Activated CD8-positive, alpha-beta T cell treated with anti-CD3 and anti-CD28 coated beads, Interleukin-2, amount 10 ng/mL, durations not matched to agents 7 days and 5 days (primary cell): Measurements from ENCODE around the gene YIPF3. TPM values are rescaled to one million over a fixed set of nuclear protein-coding genes. Genes with fewer than 3 reads are reported as not detected.

Experiments
- ATAC-seq: fragments of 150-1000 bp; cut with Tn5 transposase; one replicate; pipeline ENCODE4 v1.10.0; 2021; ENCODE audit warnings: moderate library complexity
- CTCF ChIA-PET: fragments of 350-600 bp; sonication (Branson Sonifier 250); formaldehyde crosslinking; loops from one replicate; lab custom pipeline; 2021; ENCODE audit warnings: antibody characterized with exemption; lab: Charles Lee
- POLR2A ChIA-PET: fragments of 350-600 bp; sonication (Branson Sonifier 250); formaldehyde crosslinking; loops from one replicate; lab custom pipeline; 2021; ENCODE audit warnings: antibody characterized with exemption; lab: Charles Lee
- DNase-seq: peaks from one replicate; pipeline ENCODE4 v3.0.0-alpha.2; 2020
- H3K27ac Mint-ChIP-seq: one replicate; pipeline ENCODE4 v1.8.0; 2021; ENCODE audit warnings: mild to moderate bottlenecking, mixed read lengths
- H3K27me3 Mint-ChIP-seq: one replicate; pipeline ENCODE4 v1.8.0; 2021; ENCODE audit warnings: low read depth, mixed read lengths
- H3K36me3 Mint-ChIP-seq: one replicate; pipeline ENCODE4 v1.8.0; 2021; ENCODE audit warnings: low read depth, mixed read lengths
- H3K4me1 Mint-ChIP-seq: one replicate; pipeline ENCODE4 v1.8.0; 2021; ENCODE audit warnings: low read depth, mixed read lengths
- H3K4me3 Mint-ChIP-seq: one replicate; pipeline ENCODE4 v1.8.0; 2021; ENCODE audit warnings: mild to moderate bottlenecking, mixed read lengths
- H3K9me3 Mint-ChIP-seq: one replicate; pipeline ENCODE4 v1.8.0; 2022; ENCODE audit warnings: mixed read lengths; ENCODE audit not compliant: insufficient read depth
- total RNA-seq, 2 experiments: library from RNA; stranded (reverse); gene quantifications; one replicate each; pipeline ENCODE4 v1.2.3, GENCODE V29; 2021

YIPF3 gene
- total RNA-seq, 2 experiments from 2014 or later: 55.6 to 59.0 TPM

- peaks cover 20% of the 10 kb centered on the region for H3K4me1 Mint-ChIP-seq
- POLR2A ChIA-PET: interaction anchor here (1.2 kb wide), 1 partner anchor 14 kb away, joined by 4 read pairs; the partner anchor contains the start of gene TJAP1
- no peaks in the 10 kb centered on the region for H3K36me3 Mint-ChIP-seq
- no peaks in the 10 kb centered on the region for H3K9me3 Mint-ChIP-seq
- H3K27me3 Mint-ChIP-seq: no peaks in the 10 kb centered on the region
- ATAC-seq: no peak
- H3K27ac Mint-ChIP-seq: no peak overlapping the region
- CTCF ChIA-PET: interaction anchor here (7.5 kb wide), 1 partner anchor 14 kb away, joined by 65 read pairs; no protein-coding TSS in a partner anchor
- no peak for DNase-seq
- H3K4me3 Mint-ChIP-seq: no peak overlapping the region
Measured at GRCh38 chr6:43491750-43492661, 24.7 kb downstream of the YIPF3 start.

- ChIA-PET CTCF (interaction anchor here (2.5 kb wide), 1 partner anchor 15 kb away, joined by 17 read pairs; no protein-coding TSS in a partner anchor), POLR2A (interaction anchor here (1.3 kb wide), 1 partner anchor 11 kb away, joined by 3 read pairs; no protein-coding TSS in a partner anchor)
- H3K9me3 Mint-ChIP-seq: no peaks in the 10 kb centered on the region
- H3K4me3 Mint-ChIP-seq: no peak overlapping the region
- no peaks in the 10 kb centered on the region for H3K27me3 Mint-ChIP-seq
- no peaks in the 10 kb centered on the region for H3K36me3 Mint-ChIP-seq
- no peak overlapping the region for H3K27ac Mint-ChIP-seq
- H3K4me1 Mint-ChIP-seq: peaks cover 17% of the 10 kb centered on the region
- DNase-seq (no peak), ATAC-seq (no peak)
Measured at GRCh38 chr6:43490523-43490939, 26.2 kb downstream of the YIPF3 start.

- no peak for ATAC-seq
- no peak overlapping the region for H3K27ac Mint-ChIP-seq
- no peaks in the 10 kb centered on the region for H3K27me3 Mint-ChIP-seq
- no peak for DNase-seq
- CTCF ChIA-PET: interaction anchor here (2.5 kb wide), 1 partner anchor 16 kb away, joined by 17 read pairs; no protein-coding TSS in a partner anchor
- POLR2A ChIA-PET: no interaction called here
- H3K4me1 Mint-ChIP-seq: peaks cover 8% of the 10 kb centered on the region
- H3K9me3 Mint-ChIP-seq: no peaks in the 10 kb centered on the region
- H3K36me3 Mint-ChIP-seq: no peaks in the 10 kb centered on the region
- H3K4me3 Mint-ChIP-seq: no peak overlapping the region
Measured at GRCh38 chr6:43489277-43490072, 27.3 kb downstream of the YIPF3 start.

DNA sequence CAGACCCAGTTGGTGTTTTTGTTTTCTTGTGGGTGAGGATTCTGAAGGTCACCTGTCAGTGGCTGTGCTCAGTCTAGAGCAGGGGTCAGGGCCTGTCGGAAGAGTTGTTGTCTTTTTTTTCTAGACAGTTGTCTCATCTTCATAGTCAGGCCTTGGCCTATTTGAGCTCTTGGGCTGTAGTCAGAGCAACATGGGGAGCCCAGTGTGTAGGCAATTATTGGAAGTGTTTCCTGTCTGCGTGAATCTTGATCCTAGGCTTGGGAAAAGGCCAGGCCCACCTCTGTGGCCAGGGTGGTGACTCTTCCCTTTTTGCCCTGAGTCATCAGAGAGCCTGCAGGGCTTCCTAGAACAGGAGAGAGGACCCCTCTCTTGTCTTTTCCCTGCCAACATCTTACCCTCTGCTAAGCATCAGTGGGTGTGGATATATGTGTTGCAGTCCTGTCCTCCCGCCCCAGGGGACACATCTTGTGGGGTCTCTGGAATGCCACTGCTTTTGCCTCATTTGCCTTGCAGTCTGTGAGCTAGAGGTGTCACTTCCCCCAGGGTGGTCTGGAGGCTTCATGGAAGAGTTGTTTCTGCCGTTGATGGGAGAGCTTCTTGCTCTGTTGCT lies 28.0 kb downstream of the YIPF3 start:
- H3K4me3 Mint-ChIP-seq: no peak overlapping the region
- CTCF ChIA-PET: interaction anchor here (2.5 kb wide), 1 partner anchor 17 kb away, joined by 17 read pairs; no protein-coding TSS in a partner anchor
- ATAC-seq: no peak
- H3K36me3 Mint-ChIP-seq: no peaks in the 10 kb centered on the region
- no peaks in the 10 kb centered on the region for H3K9me3 Mint-ChIP-seq
- H3K27ac Mint-ChIP-seq: peak overlapping the region; percentile 25
- POLR2A ChIA-PET: no interaction called here
- no peaks in the 10 kb centered on the region for H3K27me3 Mint-ChIP-seq
- H3K4me1 Mint-ChIP-seq: peaks cover 2% of the 10 kb centered on the region
- DNase-seq: no peak

DNA sequence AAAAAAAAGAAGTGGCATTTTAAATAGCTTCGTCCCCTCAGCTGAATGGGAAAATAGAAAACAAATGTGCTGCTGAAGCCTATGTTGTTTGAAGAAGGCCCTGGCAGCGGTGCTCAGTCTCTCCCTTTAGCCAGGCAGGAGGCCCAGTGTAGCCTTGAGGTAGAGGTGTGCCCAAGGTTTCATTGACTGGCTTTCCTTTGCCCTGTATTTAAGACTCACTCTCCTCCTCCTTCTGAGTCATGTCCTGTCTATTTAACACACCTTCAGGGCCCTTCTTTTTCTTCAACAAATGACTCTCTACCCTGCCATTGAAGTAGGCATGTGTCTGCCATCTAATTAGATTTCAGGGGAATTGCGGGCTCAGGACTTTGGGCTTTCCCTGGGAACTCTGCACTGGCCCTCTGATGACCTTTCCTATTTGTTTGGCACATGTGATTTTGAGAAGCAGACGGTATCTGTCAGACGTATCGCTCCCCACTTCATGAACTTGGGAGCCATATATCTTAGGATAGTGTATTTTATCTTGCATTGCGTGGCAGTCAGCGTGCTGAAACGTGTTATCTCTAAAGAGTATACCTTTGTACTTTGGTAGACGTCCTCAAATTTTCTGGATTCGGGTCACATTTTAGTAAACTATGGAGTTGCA lies 35.0 kb downstream of the YIPF3 start:
- H3K4me3 Mint-ChIP-seq: no peak overlapping the region
- ATAC-seq (no peak), DNase-seq (no peak)
- CTCF ChIA-PET: no interaction called here
- no peaks in the 10 kb centered on the region for H3K27me3 Mint-ChIP-seq
- H3K4me1 Mint-ChIP-seq: peaks cover 33% of the 10 kb centered on the region
- POLR2A ChIA-PET: no interaction called here
- H3K27ac Mint-ChIP-seq: peak overlapping the region; percentile 5
- no peaks in the 10 kb centered on the region for H3K9me3 Mint-ChIP-seq
- no peaks in the 10 kb centered on the region for H3K36me3 Mint-ChIP-seq

DNA sequence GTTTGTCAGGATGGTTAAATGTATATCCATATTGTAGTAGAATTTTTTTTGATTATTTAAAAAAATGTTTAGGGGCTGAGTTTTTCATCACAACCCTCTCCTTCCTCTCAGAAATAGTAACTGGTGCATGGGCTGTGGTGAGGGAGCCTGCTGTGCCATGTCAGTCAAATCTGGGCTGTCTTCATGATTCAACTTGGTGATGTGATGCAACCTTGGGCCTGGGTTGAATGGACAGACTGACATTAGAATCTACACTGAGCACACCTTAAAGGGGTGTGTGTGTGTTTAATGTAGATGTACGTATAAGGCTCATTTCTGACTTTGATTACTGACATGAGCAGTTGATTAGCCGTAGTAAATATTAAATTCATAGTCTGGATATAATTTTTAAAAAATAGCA lies 35.7 kb downstream of the YIPF3 start:
- H3K9me3 Mint-ChIP-seq: no peaks in the 10 kb centered on the region
- DNase-seq (no peak), ATAC-seq (no peak)
- ChIA-PET POLR2A (no interaction called here), CTCF (interaction anchor here (1.3 kb wide), 1 partner anchor 26 kb away, joined by 6 read pairs; no protein-coding TSS in a partner anchor)
- H3K4me1 Mint-ChIP-seq: peaks cover 35% of the 10 kb centered on the region
- H3K27me3 Mint-ChIP-seq: no peaks in the 10 kb centered on the region
- H3K4me3 Mint-ChIP-seq: no peak overlapping the region
- H3K27ac Mint-ChIP-seq: no peak overlapping the region
- no peaks in the 10 kb centered on the region for H3K36me3 Mint-ChIP-seq

DNA sequence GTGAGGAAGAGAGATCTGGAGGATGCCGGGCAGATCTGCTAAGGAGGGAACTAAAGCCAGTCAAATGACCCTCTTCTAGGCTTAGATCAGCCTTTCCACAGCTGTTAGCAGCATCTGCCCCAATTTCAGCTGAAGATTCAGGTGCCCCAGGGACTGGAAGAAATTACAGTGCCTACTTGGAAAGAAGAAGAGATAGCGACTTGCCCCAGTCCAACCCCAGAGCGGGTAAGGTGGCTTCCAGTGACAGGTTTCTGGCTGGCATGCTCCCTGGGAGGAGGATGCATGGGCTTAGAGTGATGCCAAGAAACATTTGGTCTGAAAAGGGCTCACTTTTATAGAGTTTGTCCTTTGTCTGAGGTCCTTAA lies 38.7 kb downstream of the YIPF3 start:
- H3K36me3 Mint-ChIP-seq: no peaks in the 10 kb centered on the region
- POLR2A ChIA-PET: interaction anchor here (0.6 to 1.5 kb wide), 15 partner anchors 8 to 419 kb away, joined by 3 to 7 read pairs (median 4); partner anchors contain the start of genes GTPBP2, KLC4, LRRC73 and MRPL2
- H3K9me3 Mint-ChIP-seq: no peaks in the 10 kb centered on the region
- H3K4me1 Mint-ChIP-seq: peaks cover 33% of the 10 kb centered on the region
- CTCF ChIA-PET: interaction anchor here (0.6 to 1.8 kb wide), 3 partner anchors 28 to 249 kb away, joined by 3 to 5 read pairs (median 3); partner anchors contain the start of genes ABCC10 and DNPH1
- peak overlapping the region; percentile 92 for H3K27ac Mint-ChIP-seq
- H3K27me3 Mint-ChIP-seq: no peaks in the 10 kb centered on the region
- DNase-seq: no peak
- peak; percentile 15 for ATAC-seq
- peak overlapping the region; percentile 97 for H3K4me3 Mint-ChIP-seq

GRCh38 chr6:43477235-43478007 lies 39.3 kb downstream of the YIPF3 start, which contains the start of gene TJAP1:
TJAP1 (plus strand) TSS chr6:43477570; CDS start chr6:43499002, 21,432 bp downstream.
- POLR2A ChIA-PET: interaction anchor here (0.6 to 1.5 kb wide), 17 partner anchors 8 to 418 kb away, joined by 3 to 7 read pairs (median 4); partner anchors contain the start of genes GTPBP2, KLC4, LRRC73 and MRPL2
- peaks cover 33% of the 10 kb centered on the region for H3K4me1 Mint-ChIP-seq
- CTCF ChIA-PET: interaction anchor here (0.6 to 1.8 kb wide), 5 partner anchors 10 to 248 kb away, joined by 3 to 5 read pairs (median 3); partner anchors contain the start of genes ABCC10 and DNPH1
- no peaks in the 10 kb centered on the region for H3K27me3 Mint-ChIP-seq
- H3K27ac Mint-ChIP-seq: peak within 1 kb of the TSS; percentile 92
- H3K4me3 Mint-ChIP-seq: peak within 1 kb of the TSS; percentile 97
- peak; percentile 96 for DNase-seq
- ATAC-seq: peak; percentile 100
- no peaks in the 10 kb centered on the region for H3K9me3 Mint-ChIP-seq
- no peaks in the 10 kb centered on the region for H3K36me3 Mint-ChIP-seq

DNA sequence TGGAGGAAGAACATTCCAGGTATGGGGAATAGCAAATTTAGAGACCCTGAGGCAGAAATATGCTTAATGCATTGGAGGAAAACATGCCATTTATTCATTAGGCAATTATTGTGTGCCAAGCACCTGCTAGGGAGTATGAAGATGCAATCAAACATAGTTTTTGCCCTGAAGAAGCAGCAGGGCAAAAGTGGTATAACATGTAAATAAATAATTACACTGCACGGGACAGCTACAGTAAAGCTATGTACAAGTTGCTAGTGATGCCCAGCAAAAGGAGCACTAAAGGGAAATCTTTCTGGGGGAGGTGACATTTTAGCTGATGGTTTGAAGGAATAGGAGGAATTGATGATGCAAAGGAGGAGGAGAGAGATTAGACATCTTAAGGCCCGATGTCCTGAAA lies 40.0 kb downstream of the YIPF3 start:
- Mint-ChIP-seq H3K4me1 (peaks cover 31% of the 10 kb centered on the region), H3K4me3 (peak overlapping the region; percentile 97), H3K9me3 (no peaks in the 10 kb centered on the region), H3K27ac (peak overlapping the region; percentile 47), H3K36me3 (no peaks in the 10 kb centered on the region), H3K27me3 (no peaks in the 10 kb centered on the region)
- ChIA-PET CTCF (interaction anchor here (0.7 to 1.8 kb wide), 4 partner anchors 9 to 30 kb away, joined by 3 to 5 read pairs (median 4); partner anchors contain the start of gene DLK2), POLR2A (interaction anchor here (0.6 to 1.5 kb wide), 4 partner anchors 10 to 152 kb away, joined by 3 to 6 read pairs (median 4); partner anchors contain the start of gene GTPBP2)
- peak; percentile 20 for ATAC-seq
- DNase-seq: no peak

GRCh38 chr6:43475516-43475915 lies 41.2 kb downstream of the YIPF3 start:
- H3K27me3 Mint-ChIP-seq: peaks cover 4% of the 10 kb centered on the region
- ATAC-seq (no peak), DNase-seq (no peak)
- H3K4me3 Mint-ChIP-seq: no peak overlapping the region
- ChIA-PET POLR2A (no interaction called here), CTCF (no interaction called here)
- H3K27ac Mint-ChIP-seq: no peak overlapping the region
- H3K9me3 Mint-ChIP-seq: no peaks in the 10 kb centered on the region
- peaks cover 29% of the 10 kb centered on the region for H3K4me1 Mint-ChIP-seq
- H3K36me3 Mint-ChIP-seq: no peaks in the 10 kb centered on the region
